ENCODE results near the gene TUB. TPM values are rescaled to one million over a fixed set of nuclear protein-coding genes. Genes with fewer than 3 reads are reported as not detected.

The TUB gene
- polyA plus RNA-seq, 1 donor (not counting 4 experiments of a cell fraction or from before 2014, with no cell fraction given) = 0.84 TPM

GRCh38 chr11:8097468-8097867 is 16.5 kb downstream of the TUB start:
- no peaks in the 10 kb centered on the region for H3K9me3 ChIP-seq (ENCODE audit: control insufficient read depth, low read depth, low read length)
- H3K36me3 ChIP-seq (ENCODE audit: control insufficient read depth in 2 of 2, extremely low read depth in 1 of 2, insufficient read depth in 2 of 2, low read length in 2 of 2) = no peaks in the 10 kb centered on the region
- TF ChIP-seq CTCF (optimal IDR thresholded peaks at IDR 0.05 in 1 of 3, IDR thresholded peaks at IDR 0.05 in 1 of 3, conservative IDR thresholded peaks at IDR 0.05 in 1 of 3; ENCODE audit: extremely low read depth in 1 of 3, insufficient read depth in 2 of 3, low read length in 3 of 3) (no peak), EZH2 (IDR thresholded peaks at IDR 0.05; ENCODE audit: low read length) (no peak)
- no peak overlapping the region for H3K27ac ChIP-seq (ENCODE audit: control insufficient read depth, insufficient read depth, low read length)
- no peak overlapping the region for H3K4me3 ChIP-seq (ENCODE audit: control insufficient read depth in 2 of 3, extremely low read depth in 1 of 3, insufficient read depth in 2 of 3, low read depth in 1 of 3, low read length in 3 of 3)
- H3K4me1 ChIP-seq (ENCODE audit: control insufficient read depth, extremely low read depth, insufficient read depth, low read length) = peaks cover 8% of the 10 kb centered on the region
- no peaks in the 10 kb centered on the region for H3K79me2 ChIP-seq (ENCODE audit: control insufficient read depth, insufficient read depth, low read length)
- FAIRE-seq (no peak), DNase-seq (ENCODE audit: low read depth, low spot score) (no peak)
- no peaks in the 10 kb centered on the region for H3K27me3 ChIP-seq (ENCODE audit: control insufficient read depth, extremely low read depth, insufficient read depth, low read length)
- H3K9ac ChIP-seq (ENCODE audit: control insufficient read depth, extremely low read depth, insufficient read depth, low read length) = no peak overlapping the region
- no peak overlapping the region for H3K4me2 ChIP-seq (ENCODE audit: control insufficient read depth, extremely low read depth, insufficient read depth, low read depth, low read length)
- no peaks in the 10 kb centered on the region for H3K9me1 ChIP-seq (ENCODE audit: control insufficient read depth, extremely low read depth, insufficient read depth, low read length)
- dilution Hi-C loops (cut with MboI; ENCODE audit: extremely low pct_ligation_motif_present, low sequenced_read_pairs) = no loop called here
- no peak overlapping the region for H2AFZ ChIP-seq (ENCODE audit: control insufficient read depth, low read length)
- H4K20me1 ChIP-seq (ENCODE audit: control insufficient read depth, extremely low read depth, insufficient read depth, low read length) = no peaks in the 10 kb centered on the region

GRCh38 chr11:8097926-8098325 is 16.9 kb downstream of the TUB start:
- H3K27me3 ChIP-seq (ENCODE audit: control insufficient read depth, extremely low read depth, insufficient read depth, low read length) = no peaks in the 10 kb centered on the region
- no peak for TF ChIP-seq EZH2 (IDR thresholded peaks at IDR 0.05; ENCODE audit: low read length)
- TF ChIP-seq CTCF (optimal IDR thresholded peaks at IDR 0.05 in 1 of 3, IDR thresholded peaks at IDR 0.05 in 1 of 3, conservative IDR thresholded peaks at IDR 0.05 in 1 of 3; ENCODE audit: extremely low read depth in 1 of 3, insufficient read depth in 2 of 3, low read length in 3 of 3) = no peak
- DNase-seq (ENCODE audit: low read depth, low spot score) (no peak), FAIRE-seq (no peak)
- no peaks in the 10 kb centered on the region for H3K9me1 ChIP-seq (ENCODE audit: control insufficient read depth, extremely low read depth, insufficient read depth, low read length)
- H3K36me3 ChIP-seq (ENCODE audit: control insufficient read depth in 2 of 2, extremely low read depth in 1 of 2, insufficient read depth in 2 of 2, low read length in 2 of 2) = no peaks in the 10 kb centered on the region
- H3K9ac ChIP-seq (ENCODE audit: control insufficient read depth, extremely low read depth, insufficient read depth, low read length) = no peak overlapping the region
- no peak overlapping the region for H3K4me3 ChIP-seq (ENCODE audit: control insufficient read depth in 2 of 3, extremely low read depth in 1 of 3, insufficient read depth in 2 of 3, low read depth in 1 of 3, low read length in 3 of 3)
- no peaks in the 10 kb centered on the region for H3K9me3 ChIP-seq (ENCODE audit: control insufficient read depth, low read depth, low read length)
- H2AFZ ChIP-seq (ENCODE audit: control insufficient read depth, low read length) = no peak overlapping the region
- peaks cover 9% of the 10 kb centered on the region for H3K4me1 ChIP-seq (ENCODE audit: control insufficient read depth, extremely low read depth, insufficient read depth, low read length)
- no peaks in the 10 kb centered on the region for H3K79me2 ChIP-seq (ENCODE audit: control insufficient read depth, insufficient read depth, low read length)
- no peak overlapping the region for H3K27ac ChIP-seq (ENCODE audit: control insufficient read depth, insufficient read depth, low read length)
- H3K4me2 ChIP-seq (ENCODE audit: control insufficient read depth, extremely low read depth, insufficient read depth, low read depth, low read length) = no peak overlapping the region
- dilution Hi-C loops (cut with MboI; ENCODE audit: extremely low pct_ligation_motif_present, low sequenced_read_pairs) = no loop called here
- no peaks in the 10 kb centered on the region for H4K20me1 ChIP-seq (ENCODE audit: control insufficient read depth, extremely low read depth, insufficient read depth, low read length)

Measured in keratinocyte (primary cell).